Hindlimb muscle (tissue), 1 donor: ENCODE results near the gene KIAA1549. TPM values are rescaled to one million over a fixed set of nuclear protein-coding genes. Genes with fewer than 3 reads are reported as not detected.

ENCODE experiments used
- DNase-seq: peaks from one replicate; pipeline ENCODE4 v3.0.0-alpha.2; 2013
- polyA plus RNA-seq: library from polyadenylated mRNA; unstranded; fragments of 120-200 nt; gene quantifications from one replicate; pipeline ENCODE4 v1.2.1, GENCODE V29; 2013; ENCODE audit not compliant: insufficient read length

Gene KIAA1549
- polyA plus RNA-seq, 1 donor: 14.1 TPM

GRCh38 chr7:138974675-138975292, 6.4 kb downstream of the KIAA1549 start:
- no peak for DNase-seq

GRCh38 chr7:138974103-138974502, 7.1 kb downstream of the KIAA1549 start:
- DNase-seq: no peak

GRCh38 chr7:138970952-138971351, 10.2 kb downstream of the KIAA1549 start:
- DNase-seq: no peak

DNA sequence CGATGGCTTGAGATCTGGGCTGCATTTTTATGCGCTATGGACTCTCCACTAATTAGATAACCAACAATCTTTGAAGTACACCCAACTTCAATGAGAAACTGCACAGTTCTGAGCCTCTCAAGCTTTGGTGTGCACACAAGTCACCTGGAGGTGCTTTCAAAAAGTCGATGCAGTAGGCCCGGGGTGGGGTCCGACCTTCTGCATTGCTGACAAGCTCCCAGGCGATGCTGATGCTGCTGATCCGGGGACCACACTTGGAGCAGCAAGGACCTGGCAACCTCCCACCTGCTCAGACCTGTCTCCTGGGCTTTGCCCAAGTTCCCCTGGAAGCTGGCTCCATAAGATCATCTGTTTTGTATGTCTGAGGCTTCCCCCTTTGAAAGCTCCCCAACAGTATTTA, 10.7 kb downstream of the KIAA1549 start:
- no peak for DNase-seq

- DNase-seq: no peak
Observed at GRCh38 chr7:138967159-138967558, 14.0 kb downstream of the KIAA1549 start.

DNA sequence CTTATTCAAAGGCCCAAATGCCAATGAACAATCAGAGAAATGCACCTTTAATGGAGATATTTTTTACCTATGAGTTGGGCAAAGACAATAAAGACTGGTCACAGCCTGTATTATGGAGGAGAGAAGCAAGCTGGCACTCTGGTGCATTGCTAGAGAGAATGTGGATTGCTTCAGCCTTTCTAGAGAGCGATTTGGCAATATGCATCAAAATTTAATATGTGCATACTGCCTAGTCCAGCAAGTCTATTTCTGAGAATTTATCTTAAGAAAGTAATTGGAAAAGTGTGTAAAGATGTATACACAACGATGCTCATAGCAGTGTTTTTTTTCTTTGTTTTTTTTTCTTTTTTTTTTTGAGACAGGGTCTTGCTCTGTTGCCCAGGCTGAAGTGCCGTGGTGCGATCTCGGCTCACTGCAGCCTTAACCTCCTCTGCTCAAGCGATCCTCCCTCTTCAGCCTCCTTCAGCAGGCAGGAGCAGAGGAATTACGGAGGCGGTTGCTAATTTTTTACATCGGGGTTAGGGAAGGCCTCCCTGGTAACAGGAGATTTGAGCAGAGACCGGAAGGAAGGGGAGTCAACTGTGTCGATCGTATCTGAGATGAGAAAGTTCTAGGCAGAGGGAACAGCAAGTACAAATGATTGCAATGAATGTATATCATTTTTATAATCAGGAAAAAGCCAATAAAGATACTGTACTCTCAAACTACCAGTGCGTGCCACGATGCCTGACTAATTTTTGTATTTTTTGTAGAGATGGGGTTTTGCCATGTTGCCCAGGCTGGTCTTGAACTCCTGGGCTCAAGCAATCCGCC, 16.4 kb downstream of the KIAA1549 start:
- DNase-seq: no peak

DNA sequence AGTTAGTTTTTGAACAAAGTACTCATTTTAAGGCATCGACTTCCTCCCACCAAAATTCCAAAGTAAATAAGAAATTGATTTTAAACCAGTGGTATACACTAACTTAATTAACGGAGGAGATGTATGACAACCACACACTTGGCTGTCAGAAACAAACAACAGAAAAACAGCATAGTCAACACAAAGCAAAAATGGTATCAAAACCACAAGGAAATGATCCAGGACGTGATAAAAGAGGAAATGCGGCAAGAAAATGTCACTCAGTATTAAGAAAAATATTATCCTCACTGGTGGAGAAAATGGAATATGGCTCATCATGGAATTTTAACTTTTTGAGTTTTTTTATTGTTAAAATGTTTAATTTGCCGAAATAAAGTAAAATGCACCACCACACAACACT, 17.5 kb downstream of the KIAA1549 start:
- DNase-seq: no peak

DNA sequence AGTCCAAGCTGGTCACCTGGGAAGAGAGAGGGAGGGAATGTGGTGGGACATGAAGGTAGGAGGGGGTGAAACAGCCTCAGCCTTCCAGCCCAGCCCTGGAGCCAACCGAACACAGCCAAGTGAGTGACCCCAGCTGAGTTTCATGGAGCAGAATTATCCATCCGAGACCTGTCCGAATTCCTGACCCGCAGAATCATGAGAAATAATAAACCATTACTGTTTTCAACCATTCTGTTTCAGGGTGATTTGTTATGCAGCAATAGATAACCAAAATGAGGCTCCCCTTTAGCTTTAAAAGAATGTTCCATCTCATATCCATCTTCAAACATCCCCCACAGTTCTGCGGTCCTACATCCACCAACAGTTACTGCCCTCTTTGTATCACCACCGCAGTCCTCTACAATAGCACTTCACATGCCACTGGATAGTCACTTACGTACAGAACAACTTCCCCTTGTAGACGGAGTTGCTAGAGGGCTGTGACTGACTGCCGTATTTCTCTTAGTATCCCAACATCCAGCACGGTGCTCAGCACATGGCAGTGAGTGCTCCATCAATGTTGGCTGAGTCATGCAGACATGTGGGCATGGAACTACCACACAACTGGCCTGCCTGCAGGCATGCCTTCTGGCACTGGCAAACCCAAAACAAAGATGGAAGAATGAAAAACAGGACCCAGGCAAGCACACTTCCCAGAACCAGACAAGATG, 18.5 kb downstream of the KIAA1549 start:
- no peak for DNase-seq

GRCh38 chr7:138961159-138961558, 20.0 kb downstream of the KIAA1549 start:
- no peak for DNase-seq

GRCh38 chr7:138958391-138958956, 22.7 kb downstream of the KIAA1549 start:
- DNase-seq: no peak

- DNase-seq: no peak
Observed at GRCh38 chr7:138957753-138958390, 23.3 kb downstream of the KIAA1549 start.

DNA sequence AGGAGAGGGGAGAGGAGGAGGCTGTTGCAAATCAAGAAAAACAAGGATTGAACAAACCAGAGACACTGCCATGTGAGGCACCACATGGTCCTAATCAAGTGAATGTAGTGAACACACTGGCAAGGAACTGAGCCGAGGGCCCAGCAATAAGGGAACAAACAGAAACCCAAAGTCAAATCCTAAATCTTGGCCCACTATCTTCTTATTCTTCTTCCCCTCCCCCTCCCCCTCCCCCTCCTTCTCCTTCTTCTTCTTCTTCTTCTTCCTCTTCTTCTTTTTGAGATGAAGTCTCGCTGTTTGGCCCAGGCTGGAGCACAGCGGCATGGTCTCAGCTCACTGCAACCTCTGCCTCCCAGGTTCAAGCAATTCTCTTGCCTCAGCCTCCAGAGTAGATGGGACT, 24.0 kb downstream of the KIAA1549 start:
- DNase-seq: no peak

- DNase-seq: no peak
Observed at GRCh38 chr7:138954545-138955475, 26.4 kb downstream of the KIAA1549 start.

DNA sequence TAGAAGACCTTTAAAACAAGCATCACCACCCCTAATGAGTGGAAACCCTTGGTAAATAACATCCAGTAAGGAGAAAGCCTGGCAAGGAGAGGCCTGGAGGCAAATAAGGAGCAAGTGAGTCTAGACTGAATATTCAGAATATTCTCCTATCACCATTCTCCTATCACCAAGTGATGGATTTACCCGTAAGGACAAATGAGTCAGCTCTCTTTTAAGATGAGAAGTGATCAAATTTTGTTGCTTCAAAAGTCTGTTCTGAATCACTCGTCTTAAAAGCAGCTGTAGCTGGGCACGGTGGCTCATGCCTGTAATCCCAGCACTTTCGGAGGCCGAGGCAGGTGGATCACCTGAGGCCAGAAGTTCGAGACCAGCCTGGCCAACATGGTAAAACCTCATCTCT, 28.4 kb downstream of the KIAA1549 start:
- no peak for DNase-seq

- DNase-seq: no peak
Observed at GRCh38 chr7:138951953-138952352, 29.2 kb downstream of the KIAA1549 start.

- DNase-seq: no peak
Observed at GRCh38 chr7:138949421-138950088, 31.6 kb downstream of the KIAA1549 start.

GRCh38 chr7:138948403-138948802, 32.8 kb downstream of the KIAA1549 start:
- DNase-seq: no peak

DNA sequence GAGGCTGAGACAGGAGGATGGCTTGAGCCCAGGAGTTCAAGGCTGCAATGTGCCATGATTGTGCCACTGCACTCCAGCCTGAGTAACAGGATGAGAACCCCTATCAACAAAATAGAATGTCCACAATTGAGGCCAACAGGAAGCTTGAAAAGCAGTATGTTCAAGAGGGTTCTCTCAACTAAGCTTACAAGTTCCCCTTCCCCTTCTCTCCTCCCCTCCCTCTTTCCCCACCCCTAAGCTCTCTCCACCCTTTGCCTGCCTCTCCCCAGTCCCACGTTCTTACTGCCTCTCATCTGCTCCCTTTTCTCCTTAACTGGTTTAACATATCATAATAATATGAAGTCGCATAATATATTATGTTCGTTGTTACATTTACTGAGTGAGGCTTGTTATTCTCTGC, 35.4 kb downstream of the KIAA1549 start:
- DNase-seq: no peak

DNA sequence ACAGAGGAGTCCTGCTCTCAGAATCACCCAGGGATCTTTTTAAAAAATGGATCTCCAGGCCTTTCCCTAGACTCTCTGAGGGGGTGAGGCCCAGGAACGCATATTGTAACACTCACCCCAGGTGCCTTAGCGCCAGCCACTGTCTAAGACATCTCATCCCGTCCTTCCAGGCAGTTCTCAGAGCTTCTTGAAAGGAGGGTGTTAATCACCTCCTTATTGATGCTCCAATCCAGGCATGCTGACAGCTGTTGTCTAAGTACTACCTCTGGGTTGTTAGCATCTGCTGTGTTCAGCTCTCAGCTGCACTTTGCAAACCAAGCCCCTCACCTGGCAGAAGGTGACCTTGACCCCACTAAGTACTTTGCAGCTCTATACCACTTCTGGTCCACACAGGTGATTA, 36.0 kb downstream of the KIAA1549 start:
- no peak for DNase-seq

- DNase-seq: no peak
Observed at GRCh38 chr7:138944592-138944991, 36.6 kb downstream of the KIAA1549 start.

GRCh38 chr7:138943061-138943460, 38.1 kb downstream of the KIAA1549 start:
- no peak for DNase-seq
